Activated naive CD4-positive, alpha-beta T cell treated with anti-CD3 and anti-CD28 coated beads, Interleukin-2, amount 10 ng/mL, durations not matched to agents 5 hours and 36 hours (primary cell): Measurements from ENCODE around the gene OR13C3. TPM values are rescaled to one million over a fixed set of nuclear protein-coding genes. Genes with fewer than 3 reads are reported as not detected.

Experiments
- total RNA-seq, 2 experiments: library from RNA; stranded (reverse); gene quantifications; one replicate each; pipeline ENCODE4 v1.2.3, GENCODE V29; 2021

Gene OR13C3
- total RNA-seq, result not detected

DNA sequence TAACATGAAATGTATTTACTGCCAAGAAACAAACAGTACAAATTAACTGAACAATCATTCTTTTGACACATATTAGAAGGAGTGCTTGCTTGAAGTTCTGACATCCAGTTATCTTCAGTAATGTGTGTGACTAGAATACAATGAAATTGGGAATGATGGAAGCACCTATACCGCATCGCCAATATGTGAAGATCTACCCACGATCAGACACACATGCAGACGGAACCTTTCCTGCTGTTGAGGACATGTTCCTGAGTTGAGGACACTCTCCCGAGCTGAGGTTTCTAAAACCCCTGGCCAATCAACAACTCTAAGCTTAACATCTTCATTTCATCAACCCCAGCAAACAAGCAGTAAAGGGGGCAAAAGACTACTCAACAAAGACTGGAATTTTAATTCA lies at the start of gene OR13C3:
TSS of gene OR13C3 (minus strand) at position 101 of the 400 bp plus-strand sequence. CDS start 133 bp downstream, outside the sequence.

DNA sequence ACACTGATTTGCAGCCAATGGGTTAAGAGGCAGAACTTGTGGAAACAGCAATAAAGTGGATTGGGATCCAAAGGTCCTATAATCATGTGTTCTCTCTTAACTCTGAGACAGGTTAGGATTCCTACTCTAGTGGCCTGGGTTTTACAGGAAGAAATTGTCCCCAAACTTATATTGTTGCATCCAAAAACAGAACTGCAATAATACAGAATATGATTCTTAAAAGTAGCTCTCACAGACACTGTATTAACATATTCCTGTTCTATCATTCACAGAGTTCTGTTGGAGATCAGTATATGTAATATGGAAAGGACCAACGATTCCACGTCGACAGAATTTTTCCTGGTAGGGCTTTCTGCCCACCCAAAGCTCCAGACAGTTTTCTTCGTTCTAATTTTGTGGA lies 32.2 kb upstream of the OR13C3 start, which contains the start of gene OR13C8:
TSS of gene OR13C8 (plus strand) at position 301 of the 400 bp plus-strand sequence. CDS start at position 301, 0 bp downstream.

DNA sequence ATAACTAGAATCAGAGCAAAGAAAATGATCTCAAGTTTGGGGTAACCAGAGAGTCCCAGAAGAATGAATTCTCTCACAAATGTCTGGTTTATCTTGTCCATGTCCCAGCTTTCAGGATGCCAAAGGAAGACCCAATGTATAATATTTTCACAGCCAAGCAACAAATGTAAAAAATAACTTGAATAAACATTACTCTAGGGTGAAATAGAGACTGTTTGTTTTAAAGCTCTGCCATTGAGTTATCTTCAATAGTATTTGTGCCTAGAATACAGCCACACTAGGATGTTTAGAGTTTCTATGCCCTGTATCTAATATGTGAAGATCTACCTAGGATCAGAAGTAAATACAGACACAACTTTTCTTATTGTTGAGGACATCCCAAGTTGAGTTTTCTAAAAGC lies 9.5 kb downstream of the OR13C3 start, which contains the start of gene OR13C4:
TSS of gene OR13C4 (minus strand) at position 101 of the 400 bp plus-strand sequence. CDS start at position 101, 0 bp downstream.

GRCh38 chr9:104503963-104504362 lies 32.7 kb downstream of the OR13C3 start, which contains the start of gene OR13F1:
Gene OR13F1 (plus strand): TSS chr9:104504263. CDS start chr9:104504263, 0 bp downstream.

Other genes with a start within 250 kb of the OR13C3 start
- not detected for gene OR13F1, start 32.6 kb downstream of the OR13C3 start, total RNA-seq
- not detected for gene OR13C4, start 9.6 kb downstream of the OR13C3 start, total RNA-seq
- not detected for gene OR13C8, start 32.3 kb upstream of the OR13C3 start, total RNA-seq
- not detected for gene OR13C5, start 62.6 kb upstream of the OR13C3 start, total RNA-seq
- not detected for gene OR13C2, start 68.8 kb upstream of the OR13C3 start, total RNA-seq
- gene OR13C9, start 81.3 kb upstream of the OR13C3 start, total RNA-seq, result not detected
- not detected for gene OR13D1, start 157.7 kb upstream of the OR13C3 start, total RNA-seq
- gene NIPSNAP3A, start 210.8 kb upstream of the OR13C3 start, total RNA-seq, result 10 to 100 TPM; 19.7 to 21.1 TPM
- under 1 TPM; 0.67 to 0.68 TPM for gene NIPSNAP3B, start 227.3 kb upstream of the OR13C3 start, total RNA-seq